Suprapubic skin (tissue), 4 donors: ENCODE results near the gene KRTAP10-9. TPM values are rescaled to one million over a fixed set of nuclear protein-coding genes. Genes with fewer than 3 reads are reported as not detected.
"Not testable (repeated sequence)": the region's sequence is repeated elsewhere in the genome, so short reads cannot be mapped to it uniquely, and the experiment has no call there.

Source experiments
- DNase-seq, 2 donors: peaks; one replicate each; pipeline ENCODE4 v3.0.0-alpha.2; 2019; ENCODE audit warnings: low spot score in 2 of 2
- H3K27ac ChIP-seq: fragments of 200-600 bp; sonication (generic); one replicate; pipeline ENCODE4 v1.5.1; 2019
- H3K27me3 ChIP-seq: fragments of 200-600 bp; sonication (generic); one replicate; pipeline ENCODE4 v1.5.1; 2019
- H3K36me3 ChIP-seq: fragments of 200-600 bp; sonication (generic); one replicate; pipeline ENCODE4 v1.5.1; 2019
- H3K4me1 ChIP-seq: fragments of 200-600 bp; sonication (generic); one replicate; pipeline ENCODE4 v1.5.1; 2019
- H3K4me3 ChIP-seq: fragments of 200-600 bp; sonication (generic); one replicate; pipeline ENCODE4 v1.5.1; 2019; ENCODE audit warnings: mild to moderate bottlenecking
- H3K9me3 ChIP-seq: fragments of 200-600 bp; sonication (generic); one replicate; pipeline ENCODE4 v1.5.1; 2019
- CTCF ChIP-seq, 2 donors: fragments of 200-600 bp in 1 of 2; fragments of 450-650 bp in 1 of 2; sonication (generic) in 1 of 2; IDR thresholded peaks; one replicate each; pipeline ENCODE4 v1.5.1; 2016 to 2019; ENCODE audit warnings: antibody characterized with exemption in 2 of 2, mild to moderate bottlenecking in 1 of 2, moderate library complexity in 1 of 2
- EP300 ChIP-seq: sonication (generic); formaldehyde crosslinking; IDR thresholded peaks from one replicate; pipeline ENCODE4 v1.6.1; 2017; ENCODE audit warnings: antibody characterized with exemption
- POLR2A ChIP-seq, 2 donors: fragments of 450-650 bp; IDR thresholded peaks; one replicate each; pipeline ENCODE4 v1.6.1; 2017; ENCODE audit warnings: antibody characterized with exemption in 2 of 2, mild to moderate bottlenecking in 2 of 2, moderate library complexity in 2 of 2
- POLR2AphosphoS5 ChIP-seq, 3 donors: sonication (generic); formaldehyde crosslinking; IDR thresholded peaks; one replicate each; pipeline ENCODE4 v1.6.1; 2017; ENCODE audit warnings: antibody characterized with exemption in 3 of 3
- WGBS: methylation state at CpG from one replicate; pipeline ENCODE4 v1.1.5; 2018; 5-methylcytosine and 5-hydroxymethylcytosine counted together
- total RNA-seq, 4 donors: library from RNA; depleted of rRNA; stranded (reverse); fragments of >200 nt; gene quantifications; one replicate each; pipeline ENCODE4 v1.1.0, GENCODE V29; 2016

KRTAP10-9 gene
- total RNA-seq, 4 donors from 2014 or later, result 1.6 to 9.9 TPM; not detected in 2

DNA sequence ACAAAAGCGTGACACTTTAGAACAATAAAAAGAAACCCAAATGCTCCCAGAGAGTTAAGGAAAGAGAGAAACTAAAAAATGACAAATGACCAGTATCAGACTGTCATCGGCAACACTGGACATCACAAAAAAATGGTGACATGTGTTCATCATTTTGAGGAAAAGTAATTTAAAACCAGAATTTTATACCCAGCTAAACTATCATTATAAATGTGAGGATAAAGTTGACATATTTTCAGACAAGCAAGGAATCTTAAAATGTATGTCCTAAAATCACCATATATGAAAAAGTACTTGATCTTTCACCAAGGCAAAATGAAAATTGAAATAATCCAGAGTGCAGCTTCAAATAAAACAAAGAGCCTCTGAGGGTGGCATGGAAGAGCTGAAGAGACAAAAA is 18.0 kb downstream of the KRTAP10-9 start:
- no peak overlapping the region for H3K4me3 ChIP-seq
- no peak for DNase-seq
- no peaks in the 10 kb centered on the region for H3K4me1 ChIP-seq
- TF ChIP-seq POLR2AphosphoS5 (IDR thresholded peaks at IDR 0.05), result no peak
- no peak for TF ChIP-seq CTCF (IDR thresholded peaks at IDR 0.05)
- TF ChIP-seq POLR2A (IDR thresholded peaks at IDR 0.05), result no peak
- TF ChIP-seq EP300, result no peak
- peaks cover 32% of the 10 kb centered on the region for H3K27me3 ChIP-seq
- H3K9me3 ChIP-seq, result no peaks in the 10 kb centered on the region
- WGBS, result 47% methylated on average over 2 of the region's 2 CpGs
- no peaks in the 10 kb centered on the region for H3K36me3 ChIP-seq
- H3K27ac ChIP-seq, result no peak overlapping the region

DNA sequence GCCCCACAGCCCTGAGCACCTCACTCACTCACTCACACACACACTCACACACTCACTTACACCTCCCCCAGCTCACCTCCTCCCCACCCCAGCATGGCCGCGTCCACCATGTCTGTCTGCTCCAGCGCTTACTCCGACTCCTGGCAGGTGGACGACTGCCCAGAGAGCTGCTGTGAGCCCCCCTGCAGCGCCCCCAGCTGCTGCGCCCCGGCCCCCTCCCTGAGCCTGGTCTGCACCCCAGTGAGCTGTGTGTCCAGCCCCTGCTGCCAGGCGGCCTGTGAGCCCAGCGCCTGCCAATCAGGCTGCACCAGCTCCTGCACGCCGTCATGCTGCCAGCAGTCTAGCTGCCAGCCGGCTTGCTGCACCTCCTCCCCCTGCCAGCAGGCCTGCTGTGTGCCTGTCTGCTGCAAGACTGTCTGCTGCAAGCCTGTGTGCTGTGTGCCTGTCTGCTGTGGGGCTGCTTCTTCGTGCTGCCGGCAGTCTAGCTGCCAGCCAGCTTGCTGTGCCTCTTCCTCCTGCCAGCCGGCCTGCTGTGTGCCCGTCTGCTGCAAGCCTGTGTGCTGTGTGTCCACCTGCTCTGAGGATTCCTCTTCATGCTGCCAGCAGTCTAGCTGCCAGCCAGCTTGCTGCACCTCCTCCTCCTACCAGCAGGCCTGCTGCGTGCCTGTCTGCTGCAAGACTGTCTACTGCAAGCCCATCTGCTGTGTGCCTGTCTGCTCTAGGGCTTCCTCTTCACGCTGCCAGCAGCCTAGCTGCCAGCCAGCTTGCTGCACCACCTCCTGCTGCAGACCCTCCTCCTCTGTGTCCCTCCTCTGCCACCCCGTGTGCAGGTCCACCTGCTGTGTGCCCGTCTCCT is 19.7 kb downstream of the KRTAP10-9 start, which contains the start of gene KRTAP10-11:
Gene KRTAP10-11, plus strand, starts transcription at position 49 of the 856 bp plus-strand sequence. Its CDS starts 45 bp downstream, at position 94.
- not testable (repeated sequence) for DNase-seq, H3K4me3 ChIP-seq, H3K27ac ChIP-seq, H3K9me3 ChIP-seq, H3K4me1 ChIP-seq, H3K36me3 ChIP-seq
- H3K27me3 ChIP-seq, result peaks cover 37% of the 10 kb centered on the region
- WGBS, result 76% methylated on average over 12 of the region's 21 CpGs

DNA sequence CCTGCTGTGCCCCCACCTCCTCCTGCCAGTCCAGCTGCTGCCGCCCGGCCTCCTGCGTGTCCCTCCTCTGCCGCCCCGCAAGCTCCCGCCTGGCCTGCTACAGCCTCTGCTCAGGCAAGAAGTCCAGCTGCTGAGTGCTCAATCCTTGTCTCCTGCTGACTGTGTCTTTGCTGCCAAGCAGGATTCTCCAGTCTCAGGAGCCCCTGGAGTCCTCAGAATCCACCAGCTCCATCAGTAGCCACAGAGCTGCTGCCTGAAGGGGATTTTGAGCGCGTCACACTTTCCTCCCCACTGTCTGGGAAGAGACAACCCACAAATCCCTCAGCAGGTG is 20.3 kb downstream of the KRTAP10-9 start:
- H3K4me1 ChIP-seq, result no peaks in the 10 kb centered on the region
- H3K27me3 ChIP-seq, result peaks cover 37% of the 10 kb centered on the region
- TF ChIP-seq POLR2AphosphoS5 (IDR thresholded peaks at IDR 0.05) (no peak), CTCF (IDR thresholded peaks at IDR 0.05) (no peak), EP300 (no peak)
- no peak for DNase-seq
- no peak overlapping the region for H3K4me3 ChIP-seq
- 59% methylated on average over 7 of the region's 8 CpGs for WGBS
- H3K9me3 ChIP-seq, result no peaks in the 10 kb centered on the region
- no peak overlapping the region for H3K27ac ChIP-seq
- no peaks in the 10 kb centered on the region for H3K36me3 ChIP-seq

DNA sequence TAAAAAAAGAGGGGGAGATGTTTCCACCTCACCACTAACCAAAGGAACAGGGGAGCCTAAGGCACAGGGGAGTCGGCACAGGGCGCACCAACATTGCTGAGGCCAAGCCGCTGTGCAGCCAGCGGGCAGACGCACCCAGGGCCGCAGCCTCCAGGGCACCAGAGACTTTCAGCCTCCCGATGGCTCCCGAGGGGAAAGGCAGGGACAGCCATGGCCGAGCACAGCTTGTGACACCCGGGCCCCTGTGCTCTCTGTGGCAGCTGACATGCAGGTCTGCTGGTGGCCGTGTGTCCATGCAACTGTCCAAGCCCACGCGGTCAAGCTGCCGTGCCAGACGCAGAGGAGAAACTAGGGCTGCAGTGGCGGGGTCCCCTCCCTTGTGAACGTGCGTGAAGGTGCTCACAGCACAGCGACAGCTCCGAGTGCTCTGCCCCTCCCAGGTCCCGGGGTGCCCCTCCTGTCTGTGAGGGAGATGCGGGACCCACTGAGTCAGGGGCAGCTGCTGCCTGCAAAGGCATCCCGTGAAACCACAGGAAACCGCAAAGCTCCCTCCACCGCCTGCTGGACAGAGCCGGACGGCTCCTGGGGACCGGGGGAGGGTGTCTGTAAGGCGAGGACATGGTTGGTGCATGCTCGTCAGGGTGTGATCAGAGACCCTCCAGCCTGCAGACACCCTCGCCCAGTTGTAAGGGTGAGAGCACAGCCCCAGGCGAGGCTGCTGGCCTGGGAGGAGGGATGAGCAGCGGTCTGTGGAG is 21.8 kb downstream of the KRTAP10-9 start:
- Histone ChIP-seq H3K27ac (no peak overlapping the region), H3K27me3 (peaks cover 34% of the 10 kb centered on the region), H3K4me1 (no peaks in the 10 kb centered on the region), H3K4me3 (no peak overlapping the region), H3K9me3 (no peaks in the 10 kb centered on the region), H3K36me3 (no peaks in the 10 kb centered on the region)
- 81% methylated on average over 17 of the region's 33 CpGs for WGBS
- TF ChIP-seq POLR2A (IDR thresholded peaks at IDR 0.05), result no peak
- TF ChIP-seq POLR2AphosphoS5 (IDR thresholded peaks at IDR 0.05), result no peak
- DNase-seq, result no peak

DNA sequence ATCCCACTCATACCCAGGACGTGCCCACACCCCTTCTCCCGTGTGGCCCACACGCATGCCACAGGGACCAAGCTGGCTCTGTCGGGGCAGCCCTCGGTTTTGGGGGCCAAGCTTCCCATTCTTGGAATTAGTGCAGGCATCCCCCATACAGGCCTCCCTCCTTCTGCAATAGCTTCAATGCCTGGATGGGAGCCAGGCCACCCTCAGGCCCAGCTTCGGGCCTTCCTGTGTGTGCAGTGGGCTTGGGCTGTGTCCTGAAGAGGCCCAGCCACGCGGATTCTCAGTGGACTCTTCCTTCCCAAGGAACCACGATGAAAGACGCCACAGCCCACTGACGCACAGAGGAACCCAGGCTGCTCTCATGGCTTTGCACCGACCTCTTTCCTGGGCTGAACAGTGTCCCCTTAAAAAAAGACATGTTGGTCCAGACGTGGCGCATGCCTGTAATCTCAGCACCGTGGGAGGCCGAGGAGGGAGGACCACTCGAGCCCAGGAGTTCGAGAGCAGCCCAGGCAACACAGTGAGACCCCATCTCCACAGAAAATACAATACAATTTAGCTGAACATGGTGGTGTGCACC is 22.7 kb downstream of the KRTAP10-9 start:
- 79% methylated on average over 18 of the region's 18 CpGs for WGBS
- peaks cover 41% of the 10 kb centered on the region for H3K27me3 ChIP-seq
- no peak overlapping the region for H3K4me3 ChIP-seq
- H3K27ac ChIP-seq, result no peak overlapping the region
- DNase-seq, result no peak
- H3K9me3 ChIP-seq, result no peaks in the 10 kb centered on the region
- H3K4me1 ChIP-seq, result no peaks in the 10 kb centered on the region
- no peak for TF ChIP-seq POLR2AphosphoS5 (IDR thresholded peaks at IDR 0.05)
- no peak for TF ChIP-seq CTCF (IDR thresholded peaks at IDR 0.05)
- TF ChIP-seq POLR2A (IDR thresholded peaks at IDR 0.05), result no peak
- TF ChIP-seq EP300, result no peak
- no peaks in the 10 kb centered on the region for H3K36me3 ChIP-seq
